ENCODE measurements around the gene EVL.
"Not testable (repeated sequence)": the region's sequence is repeated elsewhere in the genome, so short reads cannot be mapped to it uniquely, and the experiment has no call there.

The EVL gene

DNA sequence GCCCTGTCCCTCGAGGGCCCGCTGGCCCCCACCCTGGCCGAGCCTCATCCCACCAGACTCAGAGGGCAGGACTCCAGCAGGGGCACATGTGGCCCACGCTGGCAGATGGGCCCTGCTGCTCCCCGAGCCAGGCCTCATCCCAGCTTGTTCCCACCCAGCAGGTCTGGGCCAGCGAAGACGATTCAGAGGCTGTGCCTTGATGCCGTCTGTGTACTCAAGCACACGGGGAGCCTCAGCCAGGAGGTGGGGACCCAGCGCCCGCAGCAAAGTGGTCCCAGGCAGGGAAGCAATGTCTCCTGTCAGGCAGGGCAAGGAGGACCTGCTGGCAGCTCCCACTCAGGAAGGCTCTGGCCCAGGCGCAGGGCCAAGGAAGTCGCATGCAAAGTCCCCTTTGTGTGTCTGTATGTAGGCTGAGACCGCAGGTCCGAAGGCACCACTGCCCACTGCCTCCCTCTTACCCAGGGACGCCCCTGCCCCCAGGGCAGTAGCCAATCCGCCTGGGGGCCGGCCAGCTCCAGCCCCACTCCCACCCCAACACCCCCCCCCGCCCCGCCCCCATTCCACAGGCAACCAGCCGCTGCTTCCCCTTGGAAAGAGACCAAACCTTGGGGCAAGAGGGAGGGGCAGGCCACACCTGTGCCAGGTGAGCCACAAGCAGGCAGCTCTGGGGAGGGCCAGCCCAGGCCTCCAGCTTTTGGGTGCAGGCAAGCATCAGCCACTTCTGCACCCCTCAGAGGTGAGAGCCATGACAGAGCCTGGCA is 84.8 kb downstream of the EVL start:
- DNase-seq: peak; percentile 35

GRCh38 chr14:100150932-100151587 is 85.8 kb downstream of the EVL start:
- no peak for DNase-seq

DNA sequence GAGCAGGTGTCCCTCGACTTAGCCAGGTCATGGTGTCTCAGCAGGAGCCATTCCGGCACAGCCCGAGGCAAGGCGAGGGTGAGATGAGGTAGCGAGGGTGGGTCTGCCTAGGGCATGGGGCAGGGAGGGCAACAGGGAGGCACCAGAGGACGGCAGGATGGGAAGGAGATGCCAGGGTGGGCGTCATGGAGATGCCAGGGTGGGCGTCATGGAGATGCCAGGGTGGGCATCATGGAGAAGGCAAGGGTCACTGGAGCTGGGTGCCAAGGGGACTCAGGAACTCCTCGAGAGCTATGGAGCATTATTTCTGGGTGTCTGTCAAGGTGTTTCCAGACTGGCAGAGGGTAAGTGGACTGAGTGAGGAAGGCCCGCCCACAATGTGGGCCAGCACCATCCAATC is 86.9 kb downstream of the EVL start:
- DNase-seq: no peak

GRCh38 chr14:100153560-100153959 is 88.3 kb downstream of the EVL start:
- DNase-seq: no peak

DNA sequence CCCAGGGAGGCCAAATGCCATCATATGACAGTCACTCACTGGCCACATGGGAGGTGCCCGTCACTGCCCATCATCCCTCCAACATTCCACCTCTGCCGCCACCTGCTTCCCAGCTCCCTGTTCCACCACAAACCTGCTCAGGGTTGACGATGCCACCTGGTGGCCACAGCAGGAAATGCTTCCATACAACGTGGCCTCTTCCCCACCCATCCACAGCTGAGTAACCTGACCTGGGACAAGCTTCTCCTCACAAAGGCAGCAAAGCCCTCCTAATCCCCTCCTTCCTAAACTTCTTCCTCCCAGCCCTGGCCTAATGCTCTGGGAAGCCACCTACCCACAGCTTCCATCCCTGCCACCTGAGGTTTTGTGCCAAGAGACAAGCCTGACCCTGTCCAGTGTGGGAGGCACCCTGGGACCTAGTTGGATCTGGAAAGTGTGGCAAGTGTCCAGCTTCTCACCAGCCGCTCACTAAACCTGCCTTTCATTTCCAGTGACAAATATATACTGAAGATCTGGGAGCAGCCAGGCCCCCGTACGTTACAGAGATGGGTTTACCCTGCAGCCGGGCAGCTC is 89.9 kb downstream of the EVL start:
- peak; percentile 44 for DNase-seq

GRCh38 chr14:100155756-100156616 is 90.8 kb downstream of the EVL start:
- DNase-seq: no peak

DNA sequence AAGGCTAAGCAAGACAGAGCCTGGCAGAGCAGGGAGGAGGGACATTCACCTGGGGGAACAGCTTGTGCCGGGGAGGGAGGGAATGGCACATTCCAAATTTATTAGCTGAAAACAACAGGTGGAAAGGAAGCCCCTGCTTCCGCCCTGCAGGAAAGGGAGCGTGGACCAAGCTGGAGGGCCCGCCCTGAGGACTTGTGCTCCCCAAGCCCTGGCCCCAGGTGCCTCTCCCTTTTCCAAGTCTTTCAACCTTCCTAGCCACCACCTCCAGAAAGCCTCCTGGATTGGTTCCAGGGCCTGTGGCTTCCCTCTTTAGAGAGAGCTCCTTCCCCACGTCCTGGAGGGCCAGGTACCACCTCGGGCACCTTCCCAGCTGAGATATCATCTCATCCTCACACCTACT is 91.6 kb downstream of the EVL start:
- no peak for DNase-seq

DNA sequence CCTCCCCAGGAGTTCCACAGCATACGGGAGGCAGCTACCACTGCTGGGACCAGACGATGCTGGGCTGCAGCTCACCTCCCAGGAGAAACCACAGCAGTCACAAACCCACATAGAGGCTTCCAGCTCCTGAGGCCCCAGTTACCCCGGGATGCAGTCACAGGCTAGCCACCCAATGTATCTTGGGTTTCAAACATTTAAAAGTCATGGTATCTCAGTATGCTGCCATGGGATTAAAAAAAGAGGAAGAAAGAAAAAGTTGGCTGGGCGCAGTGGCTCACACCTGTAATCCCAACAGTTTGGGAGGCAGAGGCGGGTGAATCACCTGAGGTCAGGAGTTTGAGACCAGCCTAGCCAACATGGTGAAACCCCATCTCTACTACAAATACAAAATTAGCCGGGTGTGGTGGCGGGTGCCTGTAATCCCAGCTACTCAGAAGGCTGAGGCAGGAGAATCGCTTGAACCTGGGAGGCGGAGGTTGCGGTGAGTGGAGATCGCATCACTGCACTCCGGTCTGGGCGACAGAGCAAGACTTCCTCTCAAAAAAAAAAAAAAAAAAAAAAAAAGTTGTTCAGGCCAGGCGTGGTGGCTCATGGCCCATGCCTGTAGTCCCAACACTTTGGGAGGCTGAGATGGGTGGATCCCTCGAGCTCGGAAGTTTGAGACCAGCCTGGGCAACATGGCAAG is 92.5 kb downstream of the EVL start:
- not testable (repeated sequence) for DNase-seq

- DNase-seq: peak; percentile 35
These were observed 93.4 kb downstream of the EVL start for GRCh38 chr14:100158566-100159093.

GRCh38 chr14:100159094-100159864 is 94.1 kb downstream of the EVL start, which contains the start of gene DEGS2:
Gene DEGS2 (minus strand): TSS chr14:100159645. CDS start chr14:100159587, 58 bp downstream.
- DNase-seq: peak; percentile 37

GRCh38 chr14:100159865-100160533 is 94.8 kb downstream of the EVL start:
- DNase-seq: no peak

DNA sequence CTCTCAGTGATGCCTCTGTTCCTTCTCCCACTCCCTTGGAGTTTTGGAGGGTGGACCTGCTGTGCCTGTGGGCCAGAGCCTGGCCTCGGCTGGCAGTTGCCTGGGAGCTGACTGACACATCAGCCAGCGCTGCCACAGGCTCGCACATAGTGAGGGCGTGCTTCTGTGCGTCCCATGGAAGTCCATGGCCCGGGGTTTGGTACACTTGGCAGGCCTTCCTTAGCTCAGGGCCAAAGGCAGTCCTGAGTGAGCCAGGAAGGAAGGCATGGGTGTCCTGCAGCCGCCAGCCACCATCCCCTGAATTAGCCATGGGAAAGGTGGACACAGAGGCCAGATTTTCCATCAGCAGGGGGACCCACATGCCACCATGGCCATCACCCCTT is 95.3 kb downstream of the EVL start:
- no peak for DNase-seq

DNA sequence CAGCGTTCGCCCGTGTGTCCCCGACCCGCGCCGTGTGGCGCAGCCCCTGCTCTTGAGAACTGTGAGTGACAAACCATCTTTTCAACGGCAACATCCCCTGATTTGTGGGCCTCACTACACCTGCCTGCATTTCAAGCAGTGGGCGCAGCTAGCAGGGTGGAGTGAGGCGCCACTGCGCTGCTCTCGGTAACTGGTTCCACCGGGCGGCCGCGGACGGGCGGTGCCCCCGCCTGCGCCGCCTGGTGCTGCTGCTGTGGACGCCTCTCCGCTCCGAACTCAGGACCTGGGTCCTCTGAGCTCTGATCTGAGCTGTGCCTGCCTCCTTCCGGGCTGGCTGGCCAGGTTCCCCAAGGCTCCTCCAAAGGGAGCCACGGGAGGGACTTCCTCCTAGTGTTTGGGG is 100.2 kb downstream of the EVL start:
- no peak for DNase-seq

- DNase-seq: no peak
These were observed 100.7 kb downstream of the EVL start for GRCh38 chr14:100165831-100166440.

GRCh38 chr14:100168506-100168905 is 103.3 kb downstream of the EVL start:
- DNase-seq: no peak

DNA sequence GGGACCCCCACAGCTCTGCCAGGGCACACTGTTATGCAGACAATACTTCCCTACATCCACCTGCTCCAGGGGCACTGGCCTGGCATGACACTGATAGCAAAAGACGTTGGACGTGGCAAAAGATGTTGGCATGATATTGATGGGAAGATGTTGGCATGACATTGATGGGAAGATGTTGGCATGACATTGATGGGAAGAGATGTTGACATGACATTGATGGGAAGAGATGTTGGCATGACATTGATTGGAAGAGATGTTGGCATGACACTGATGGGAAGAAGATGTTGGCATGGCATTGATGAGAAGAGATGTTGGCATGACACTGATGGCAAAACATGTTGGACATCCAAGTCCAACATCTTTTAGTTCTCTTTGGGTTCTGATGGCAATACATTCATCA is 105.7 kb downstream of the EVL start:
- DNase-seq: no peak

DNA sequence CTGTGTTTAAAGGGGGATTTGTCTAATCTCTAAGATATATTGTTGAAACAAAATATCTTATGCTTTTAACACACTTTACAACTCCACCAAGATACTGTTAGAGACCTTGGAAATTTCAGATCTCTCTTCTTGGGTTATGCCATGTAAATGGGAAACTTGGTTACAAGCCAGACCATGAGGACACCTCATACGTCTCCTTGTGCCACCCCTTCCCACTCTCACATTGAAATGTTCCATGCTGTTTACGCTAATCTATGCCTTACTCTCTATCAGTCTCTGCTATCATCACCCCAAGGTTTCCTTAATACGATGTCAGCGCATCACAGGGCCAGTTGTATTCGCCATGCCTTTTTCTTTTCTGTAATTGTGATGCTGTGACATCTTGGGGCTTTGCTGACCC is 107.6 kb downstream of the EVL start:
- DNase-seq: no peak

DNA sequence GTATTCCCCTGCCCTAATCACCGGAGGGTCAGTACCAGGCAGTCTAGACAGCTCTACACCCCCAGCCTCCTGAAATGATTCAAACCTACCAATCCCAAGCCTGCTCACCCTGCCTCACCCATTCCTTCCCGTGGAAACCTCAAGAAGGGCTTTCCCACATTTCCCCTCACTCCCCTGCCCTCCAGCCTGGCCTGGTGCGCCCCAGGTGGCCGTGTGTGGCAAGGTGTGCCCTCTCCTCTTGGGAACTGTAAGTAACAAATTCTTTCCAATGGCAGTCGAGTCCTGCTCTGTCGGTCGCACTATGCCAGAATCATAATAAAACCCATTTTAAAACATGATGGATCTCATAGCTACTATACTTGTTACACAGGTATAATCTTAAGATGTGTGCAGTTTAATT is 108.1 kb downstream of the EVL start:
- no peak for DNase-seq

GRCh38 chr14:100176811-100177327 is 111.6 kb downstream of the EVL start:
- no peak for DNase-seq

- no peak for DNase-seq
These were observed 113.5 kb downstream of the EVL start for GRCh38 chr14:100178691-100179090.

Data from NCI-H1694 treated with DMSO at 0.1 percent for 48 hours (cell line).